ENCODE measurements around the gene FCHSD2. TPM values are rescaled to one million over a fixed set of nuclear protein-coding genes. Genes with fewer than 3 reads are reported as not detected.
"Not testable (repeated sequence)": the region's sequence is repeated elsewhere in the genome, so short reads cannot be mapped to it uniquely, and the experiment has no call there.

The FCHSD2 gene
- polyA plus RNA-seq, 3 donors, result 14.5 to 43.5 (median 16.6) TPM

GRCh38 chr11:73135346-73136284, 6.5 kb downstream of the FCHSD2 start:
- peaks cover 0 to 2% (median 0%) of the 10 kb centered on the region in 3 donors for H3K27me3 Mint-ChIP-seq (ENCODE audit: low read depth in 3 of 3)
- TF ChIP-seq CTCF (IDR thresholded peaks at IDR 0.05), result no peak
- Histone ChIP-seq H3K27ac (ENCODE audit: low read depth in 1 of 2, low read length in 2 of 2) (no peak overlapping the region), H3K27me3 (ENCODE audit: control insufficient read depth in 2 of 2, insufficient read depth in 2 of 2, low read length in 2 of 2) (no peaks in the 10 kb centered on the region), H3K9me3 (replicated peaks in 1 of 2; ENCODE audit: control insufficient read depth in 1 of 2, insufficient read depth in 1 of 2, low read length in 2 of 2) (no peaks in the 10 kb centered on the region), H3K36me3 (replicated peaks in 1 of 2; ENCODE audit: control insufficient read depth in 1 of 2, insufficient read depth in 2 of 2, low read length in 2 of 2) (peaks cover 30 to 64% of the 10 kb centered on the region in 2 donors), H3K79me2 (ENCODE audit: insufficient read depth, low read length) (peaks cover 100% of the 10 kb centered on the region), H3K4me1 (ENCODE audit: control insufficient read depth in 1 of 2, insufficient read depth in 2 of 2, low read length in 2 of 2) (peaks cover 28 to 29% of the 10 kb centered on the region in 2 donors), H3K9ac (ENCODE audit: insufficient read depth, low read length, poor library complexity, severe bottlenecking) (no peak overlapping the region), H3K4me3 (replicated peaks in 1 of 3; ENCODE audit: low read depth in 2 of 3, low read length in 3 of 3) (no peak overlapping the region), H2AFZ (ENCODE audit: insufficient read depth, low read depth, low read length, poor library complexity, severe bottlenecking) (no peak overlapping the region), H3K4me2 (replicated peaks; ENCODE audit: extremely low read depth, low read length, poor library complexity, severe bottlenecking) (no peak overlapping the region), H4K20me1 (ENCODE audit: insufficient read depth, low read length) (peaks cover 73% of the 10 kb centered on the region)
- intact Hi-C loops (cut with micrococcal nuclease), result no loop called here
- no peaks in the 10 kb centered on the region for H3K9me3 Mint-ChIP-seq
- 100% methylated on average over 2 of the region's 6 CpGs for WGBS (ENCODE audit: insufficient coverage)
- DNase-seq, result no peak
- no peak overlapping the region for H3K4me3 Mint-ChIP-seq
- H3K27ac Mint-ChIP-seq, result peak overlapping the region in 4 of 7 donors; percentile 27 to 50 (median 42)
- H3K4me1 Mint-ChIP-seq, result peaks cover 32% of the 10 kb centered on the region
- peaks cover 61 to 67% of the 10 kb centered on the region in 2 donors for H3K36me3 Mint-ChIP-seq

- H3K27me3 ChIP-seq (ENCODE audit: control insufficient read depth in 2 of 2, insufficient read depth in 2 of 2, low read length in 2 of 2); H3K9me3 Mint-ChIP-seq; H3K27me3 Mint-ChIP-seq (ENCODE audit: low read depth in 3 of 3); H2AFZ ChIP-seq (ENCODE audit: insufficient read depth, low read depth, low read length, poor library complexity, severe bottlenecking); H3K4me1 Mint-ChIP-seq; H3K4me3 Mint-ChIP-seq; H3K4me3 ChIP-seq (replicated peaks in 1 of 3; ENCODE audit: low read depth in 2 of 3, low read length in 3 of 3); DNase-seq; H3K27ac ChIP-seq (ENCODE audit: low read depth in 1 of 2, low read length in 2 of 2); H3K9ac ChIP-seq (ENCODE audit: insufficient read depth, low read length, poor library complexity, severe bottlenecking); H3K4me1 ChIP-seq (ENCODE audit: control insufficient read depth in 1 of 2, insufficient read depth in 2 of 2, low read length in 2 of 2); intact Hi-C loops (cut with micrococcal nuclease); H3K4me2 ChIP-seq (replicated peaks; ENCODE audit: extremely low read depth, low read length, poor library complexity, severe bottlenecking); H3K9me3 ChIP-seq (replicated peaks in 1 of 2; ENCODE audit: control insufficient read depth in 1 of 2, insufficient read depth in 1 of 2, low read length in 2 of 2): not testable (repeated sequence)
- Mint-ChIP-seq H3K36me3 (peaks cover 66 to 87% of the 10 kb centered on the region in 2 donors), H3K27ac (peak overlapping the region in 1 of 7 donors; percentile 40)
- WGBS (ENCODE audit: insufficient coverage), result 86% methylated on average over 1 of the region's 2 CpGs
- peaks cover 42 to 89% of the 10 kb centered on the region in 2 donors for H3K36me3 ChIP-seq (replicated peaks in 1 of 2; ENCODE audit: control insufficient read depth in 1 of 2, insufficient read depth in 2 of 2, low read length in 2 of 2)
- peaks cover 95% of the 10 kb centered on the region for H3K79me2 ChIP-seq (ENCODE audit: insufficient read depth, low read length)
- H4K20me1 ChIP-seq (ENCODE audit: insufficient read depth, low read length), result peaks cover 92% of the 10 kb centered on the region
Observed at GRCh38 chr11:73132349-73132748, 9.8 kb downstream of the FCHSD2 start.

All from CD14-positive monocyte (primary cell).